HEK293 (cell line): ENCODE data around the gene SLC16A1.

Source experiments
- KLF9 ChIP-seq: fragments of 450-650 bp; formaldehyde crosslinking; IDR thresholded peaks from 2 replicates; pipeline ENCODE4 v1.5.1; 2016; ENCODE audit warnings: missing biosample characterization, missing genetic modification characterization, low read depth
- ZNF155 ChIP-seq: fragments of 450-650 bp; formaldehyde crosslinking; IDR thresholded peaks from 2 replicates; pipeline ENCODE4 v1.5.1; 2016; ENCODE audit warnings: missing biosample characterization, missing genetic modification characterization
- ZNF26 ChIP-seq: fragments of 450-650 bp; formaldehyde crosslinking; IDR thresholded peaks from 2 replicates; pipeline ENCODE4 v1.5.1; 2016; ENCODE audit warnings: missing biosample characterization, missing genetic modification characterization
- ZNF549 ChIP-seq: fragments of 450-650 bp; IDR thresholded peaks from 2 replicates; pipeline ENCODE4 v1.5.1; 2018; ENCODE audit warnings: missing biosample characterization, missing genetic modification characterization, mild to moderate bottlenecking, inconsistent platforms, moderate library complexity
- ZNF571 ChIP-seq: fragments of 450-650 bp; formaldehyde crosslinking; IDR thresholded peaks from 2 replicates; pipeline ENCODE4 v1.5.0; 2017; ENCODE audit warnings: missing biosample characterization, missing genetic modification characterization
- ZNF660 ChIP-seq: fragments of 450-650 bp; IDR thresholded peaks from 2 replicates; pipeline ENCODE4 v1.5.1; 2018; ENCODE audit warnings: missing biosample characterization, mild to moderate bottlenecking, missing genetic modification characterization
- TF ChIP-seq, protein P1 (sequence below): fragments of 450-650 bp; formaldehyde crosslinking; IDR thresholded peaks from 2 replicates; pipeline ENCODE4 v1.5.1; 2016; ENCODE audit warnings: missing biosample characterization, missing genetic modification characterization
- TF ChIP-seq, protein P2 (sequence below): fragments of 450-650 bp; IDR thresholded peaks from 2 replicates; pipeline ENCODE4 v1.5.1; 2018; ENCODE audit warnings: missing biosample characterization, missing genetic modification characterization

DNA sequence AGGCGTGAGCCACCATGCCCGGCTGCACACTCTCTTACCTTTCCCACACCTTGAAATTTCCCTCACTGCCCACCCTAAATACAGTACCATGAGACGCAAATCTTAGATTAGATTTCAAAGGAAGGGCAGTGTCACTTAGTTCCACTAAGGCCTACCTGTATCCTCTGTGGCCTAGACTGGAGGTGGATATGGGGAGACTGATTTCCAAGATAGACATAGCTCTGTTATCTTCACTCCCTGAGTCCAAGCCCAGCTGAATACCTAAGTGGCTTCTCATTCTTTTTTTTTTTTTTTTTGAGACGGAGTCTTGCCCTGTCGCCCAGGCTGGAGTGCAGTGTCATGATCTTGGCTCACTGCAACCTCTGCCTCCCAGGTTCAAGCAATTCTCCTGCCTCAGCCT lies 89.0 kb downstream of the SLC16A1 start:
- TF ChIP-seq ZNF571 (no peak), ZNF660 (tag by site-specific recombination) (no peak), ZNF26 (tag by site-specific recombination) (no peak), KLF9 (no peak), ZNF155 (tag by site-specific recombination) (no peak), ZNF549 (tag by site-specific recombination) (no peak)
- TF ChIP-seq, protein P1, sequence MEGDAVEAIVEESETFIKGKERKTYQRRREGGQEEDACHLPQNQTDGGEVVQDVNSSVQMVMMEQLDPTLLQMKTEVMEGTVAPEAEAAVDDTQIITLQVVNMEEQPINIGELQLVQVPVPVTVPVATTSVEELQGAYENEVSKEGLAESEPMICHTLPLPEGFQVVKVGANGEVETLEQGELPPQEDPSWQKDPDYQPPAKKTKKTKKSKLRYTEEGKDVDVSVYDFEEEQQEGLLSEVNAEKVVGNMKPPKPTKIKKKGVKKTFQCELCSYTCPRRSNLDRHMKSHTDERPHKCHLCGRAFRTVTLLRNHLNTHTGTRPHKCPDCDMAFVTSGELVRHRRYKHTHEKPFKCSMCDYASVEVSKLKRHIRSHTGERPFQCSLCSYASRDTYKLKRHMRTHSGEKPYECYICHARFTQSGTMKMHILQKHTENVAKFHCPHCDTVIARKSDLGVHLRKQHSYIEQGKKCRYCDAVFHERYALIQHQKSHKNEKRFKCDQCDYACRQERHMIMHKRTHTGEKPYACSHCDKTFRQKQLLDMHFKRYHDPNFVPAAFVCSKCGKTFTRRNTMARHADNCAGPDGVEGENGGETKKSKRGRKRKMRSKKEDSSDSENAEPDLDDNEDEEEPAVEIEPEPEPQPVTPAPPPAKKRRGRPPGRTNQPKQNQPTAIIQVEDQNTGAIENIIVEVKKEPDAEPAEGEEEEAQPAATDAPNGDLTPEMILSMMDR (tag by site-specific recombination) = no peak
- TF ChIP-seq, protein P2, sequence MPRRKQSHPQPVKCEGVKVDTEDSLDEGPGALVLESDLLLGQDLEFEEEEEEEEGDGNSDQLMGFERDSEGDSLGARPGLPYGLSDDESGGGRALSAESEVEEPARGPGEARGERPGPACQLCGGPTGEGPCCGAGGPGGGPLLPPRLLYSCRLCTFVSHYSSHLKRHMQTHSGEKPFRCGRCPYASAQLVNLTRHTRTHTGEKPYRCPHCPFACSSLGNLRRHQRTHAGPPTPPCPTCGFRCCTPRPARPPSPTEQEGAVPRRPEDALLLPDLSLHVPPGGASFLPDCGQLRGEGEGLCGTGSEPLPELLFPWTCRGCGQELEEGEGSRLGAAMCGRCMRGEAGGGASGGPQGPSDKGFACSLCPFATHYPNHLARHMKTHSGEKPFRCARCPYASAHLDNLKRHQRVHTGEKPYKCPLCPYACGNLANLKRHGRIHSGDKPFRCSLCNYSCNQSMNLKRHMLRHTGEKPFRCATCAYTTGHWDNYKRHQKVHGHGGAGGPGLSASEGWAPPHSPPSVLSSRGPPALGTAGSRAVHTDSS (tag by site-specific recombination) = no peak
